Measurements from ENCODE around the gene STX1B. TPM values are rescaled to one million over a fixed set of nuclear protein-coding genes. Genes with fewer than 3 reads are reported as not detected.
"Not testable (repeated sequence)": the region's sequence is repeated elsewhere in the genome, so short reads cannot be mapped to it uniquely, and the experiment has no call there.

STX1B gene
- 1.1 TPM for total RNA-seq

DNA sequence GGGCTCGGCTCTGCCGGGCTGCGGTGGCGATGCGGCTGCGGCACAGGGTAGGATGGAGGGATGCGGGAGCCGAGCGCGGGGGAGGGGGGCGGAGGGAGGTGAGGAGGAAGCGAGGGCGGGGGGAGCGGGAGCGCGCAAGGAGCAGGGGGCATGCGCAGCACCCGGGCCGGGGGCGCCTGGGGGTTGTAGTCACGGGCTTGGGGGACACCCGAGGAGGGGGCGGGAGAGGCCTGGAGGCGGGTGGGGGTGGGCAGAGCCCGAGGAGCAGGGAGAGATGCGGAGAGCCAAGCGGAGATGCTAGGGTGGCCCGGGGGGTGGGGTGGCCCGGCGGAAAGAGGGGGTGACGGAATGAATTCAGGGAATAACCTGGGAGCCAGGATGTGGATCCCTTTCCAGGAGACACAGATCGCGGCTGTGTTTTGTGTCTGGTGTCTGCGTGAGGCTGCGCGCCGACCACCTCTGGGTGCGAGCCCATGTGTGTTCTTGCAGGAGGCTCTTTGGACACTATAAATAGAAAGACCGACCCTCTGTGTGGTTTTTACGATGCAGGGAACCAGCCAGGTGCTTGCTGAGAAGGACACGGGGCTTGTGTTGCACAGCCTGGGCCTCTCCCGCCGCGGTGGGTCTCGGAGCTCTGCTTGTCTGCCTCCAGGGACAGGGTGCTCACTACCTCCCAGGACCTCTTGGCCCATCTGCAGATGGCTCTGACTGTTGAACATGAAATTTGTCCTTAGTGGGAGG is at the start of gene STX1B:
Gene STX1B (minus strand): TSS at position 54 of the 741 bp plus-strand sequence. CDS start 242 bp downstream, outside the sequence.
- DNase-seq (ENCODE audit: low read depth in 2 of 3, low spot score in 2 of 3), result peak in 2 of 3 donors; percentile 51 to 55

DNA sequence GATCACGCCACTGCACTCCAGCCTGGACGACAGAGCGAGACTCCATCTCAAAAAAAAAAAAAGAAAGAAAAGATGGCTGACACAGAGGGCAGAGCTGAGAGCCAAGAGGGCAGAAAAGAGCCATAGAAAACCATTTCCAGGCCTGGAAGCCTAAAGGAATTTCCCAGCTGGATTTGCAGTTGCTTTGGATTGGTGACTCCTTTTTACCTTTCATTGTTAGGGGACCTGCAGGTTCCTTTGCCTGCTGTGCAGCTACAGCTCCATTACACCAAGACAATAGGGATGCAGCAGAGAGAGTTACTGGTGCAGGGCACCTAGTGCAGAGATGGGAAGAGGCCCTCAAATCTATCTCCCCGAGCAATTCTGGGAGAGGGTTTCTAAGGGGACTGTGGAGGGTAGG is 45.2 kb upstream of the STX1B start:
- DNase-seq (ENCODE audit: low read depth in 2 of 3, low spot score in 2 of 3), result no peak

DNA sequence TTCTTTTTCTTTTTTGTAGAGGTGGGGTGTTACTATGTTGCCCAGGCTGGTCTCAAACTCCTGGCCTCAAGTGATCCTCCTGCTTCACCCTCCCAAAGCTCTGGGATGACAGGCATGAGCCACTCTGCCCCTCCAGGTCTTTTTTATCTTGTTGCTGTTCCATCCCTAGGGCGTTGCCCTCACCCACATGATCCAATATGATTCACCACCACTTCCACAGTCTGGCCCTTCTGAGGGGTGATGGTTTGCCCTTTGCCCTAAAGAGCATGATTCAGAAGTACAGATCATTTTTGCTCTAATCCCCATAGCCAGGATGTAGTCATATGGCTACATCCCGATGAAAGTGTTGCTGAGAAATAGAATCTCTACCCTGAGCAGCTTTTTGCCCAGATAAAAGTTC is 41.7 kb upstream of the STX1B start:
- no peak for DNase-seq (ENCODE audit: low read depth in 2 of 3, low spot score in 2 of 3)

DNA sequence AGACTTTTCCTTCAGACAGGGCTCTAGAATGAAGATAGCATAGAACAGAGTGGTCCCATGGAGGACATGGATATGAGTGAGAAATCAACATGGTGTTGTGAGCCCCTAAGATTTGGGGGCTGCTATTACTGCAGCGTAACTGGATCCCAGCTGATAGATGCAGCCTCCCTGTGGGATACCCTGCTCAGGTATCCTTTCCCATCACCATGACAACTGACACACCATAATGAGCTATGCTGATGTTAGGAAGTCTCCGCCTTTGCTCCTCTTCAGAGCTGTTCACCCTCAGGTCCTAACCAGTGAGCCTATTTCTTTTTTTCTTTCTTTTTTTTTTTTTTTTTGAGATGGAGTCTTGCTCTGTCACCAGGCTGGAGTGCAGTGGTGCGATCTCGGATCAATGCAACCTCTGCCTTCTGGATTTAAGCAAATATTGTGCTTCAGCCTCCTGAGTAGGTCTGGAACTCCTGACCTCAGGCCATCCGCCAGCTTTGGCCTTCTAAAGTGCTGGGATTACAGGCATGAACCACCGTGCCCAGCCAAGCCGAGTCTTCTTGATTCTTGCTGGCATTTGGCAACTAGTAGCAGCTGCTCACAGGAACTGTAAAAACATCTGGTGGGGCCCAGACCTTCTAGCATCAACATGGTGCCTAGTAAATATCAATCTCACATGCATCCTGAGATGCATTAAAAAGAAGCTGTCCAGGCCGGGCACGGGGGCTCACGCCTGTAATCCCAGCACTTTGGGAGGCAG is 40.0 kb upstream of the STX1B start:
- no peak for DNase-seq (ENCODE audit: low read depth in 2 of 3, low spot score in 2 of 3)

DNA sequence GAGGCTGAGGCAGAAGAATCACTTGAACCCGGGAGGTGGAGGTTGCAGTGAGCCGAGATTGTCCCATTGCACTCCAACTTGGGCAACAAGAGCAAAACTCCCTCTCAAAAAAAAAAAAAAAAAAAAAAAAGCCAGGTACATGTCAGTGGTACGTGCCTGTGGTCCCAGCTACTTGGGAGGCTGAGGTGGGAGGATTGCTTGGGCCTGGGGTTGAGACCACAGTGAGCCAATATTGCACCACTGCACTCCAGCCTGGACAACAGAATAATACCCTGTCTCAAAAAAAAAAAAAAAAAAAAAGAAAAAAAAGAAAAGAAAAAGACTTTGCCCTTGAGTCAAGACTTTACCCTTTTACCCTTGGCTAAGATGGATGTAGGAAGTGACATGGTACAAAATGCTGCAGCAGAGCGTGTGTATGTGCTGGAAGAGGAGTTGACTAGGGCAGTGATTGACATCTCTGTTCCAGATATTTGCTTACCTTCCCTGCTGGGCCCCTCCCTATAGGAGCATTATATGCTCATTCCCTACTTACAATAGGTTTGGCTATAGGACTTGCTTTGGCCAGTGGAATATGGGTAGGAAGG is 33.6 kb upstream of the STX1B start:
- no peak for DNase-seq (ENCODE audit: low read depth in 2 of 3, low spot score in 2 of 3)

DNA sequence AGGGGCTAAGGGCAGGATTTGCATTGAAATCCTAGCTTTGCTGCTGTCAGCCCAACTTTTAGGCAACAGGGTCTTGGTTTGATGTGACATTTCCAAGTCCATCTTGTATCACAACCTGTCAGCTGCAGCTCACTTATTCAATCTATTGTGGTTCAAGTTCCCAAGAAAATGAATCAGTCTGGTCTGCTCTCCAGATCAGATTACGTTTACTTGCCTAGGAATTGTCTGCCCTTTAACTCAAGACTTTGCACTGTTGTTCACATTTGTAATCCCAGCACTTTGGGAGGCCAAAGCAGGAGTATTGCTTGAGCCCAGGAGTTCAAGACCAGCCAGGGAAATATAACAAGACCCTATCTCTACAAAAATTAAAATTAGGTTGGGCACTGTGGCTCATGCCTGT is 32.9 kb upstream of the STX1B start:
- no peak for DNase-seq (ENCODE audit: low read depth in 2 of 3, low spot score in 2 of 3)

DNA sequence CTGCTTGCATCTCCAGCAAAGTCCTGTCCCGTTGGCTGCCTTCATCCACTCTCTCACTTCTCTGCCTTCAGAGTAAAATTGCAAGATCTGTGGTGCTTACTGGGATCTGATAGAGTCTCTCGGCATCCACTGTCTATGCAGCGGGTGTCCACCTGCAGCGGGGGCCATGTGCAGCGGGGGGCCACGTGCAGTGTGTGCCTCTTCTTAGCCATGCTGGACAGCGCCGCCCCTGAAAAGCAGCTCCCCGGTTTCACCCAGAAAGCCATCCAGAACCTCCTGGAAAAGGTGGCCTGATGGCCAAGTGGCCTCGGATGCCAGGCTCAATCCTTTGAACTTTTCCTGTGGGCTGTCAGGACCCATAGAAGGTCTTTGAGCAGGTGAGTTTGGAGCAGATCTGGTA is 32.4 kb upstream of the STX1B start:
- DNase-seq (ENCODE audit: low read depth in 2 of 3, low spot score in 2 of 3), result no peak

DNA sequence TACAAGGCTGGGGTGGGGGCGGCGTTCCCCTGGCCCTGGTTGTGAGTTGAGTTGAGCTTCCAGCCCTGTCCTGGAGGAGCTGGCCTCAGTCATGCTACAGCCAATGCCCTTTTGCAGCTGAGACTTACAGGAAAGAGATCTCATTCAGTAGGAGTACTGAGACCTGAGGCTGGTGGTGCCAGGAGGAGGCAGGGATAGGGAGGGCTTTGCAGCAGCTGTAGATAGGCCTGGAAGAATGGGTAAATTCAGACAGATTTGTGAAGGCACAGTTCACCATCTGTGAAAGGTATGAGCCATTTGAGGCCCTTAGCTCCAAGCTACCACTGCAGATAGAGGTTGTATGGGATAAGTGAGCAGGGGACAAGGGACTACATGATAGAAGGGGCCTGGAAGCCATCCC is 28.6 kb upstream of the STX1B start:
- no peak for DNase-seq (ENCODE audit: low read depth in 2 of 3, low spot score in 2 of 3)

DNA sequence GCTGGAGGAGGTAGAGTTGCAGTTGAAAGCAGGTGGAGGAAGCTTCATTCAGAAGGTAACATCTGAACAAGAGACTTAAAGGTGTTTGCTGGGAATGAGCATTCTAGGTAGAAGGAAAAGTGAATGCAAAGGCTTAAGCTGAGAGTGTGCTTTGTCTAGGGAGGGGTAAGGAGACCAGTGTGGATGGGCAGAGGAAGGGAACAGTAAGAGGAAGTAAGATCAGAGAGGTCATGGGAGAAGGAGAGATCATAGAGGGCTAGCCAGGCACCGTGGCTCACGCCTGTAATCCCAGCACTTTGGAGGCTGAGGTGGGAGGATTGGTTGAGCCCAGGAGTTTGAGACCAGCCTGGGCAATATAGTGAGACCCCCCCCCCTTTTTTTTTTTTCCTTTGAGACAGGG is 26.3 kb upstream of the STX1B start:
- no peak for DNase-seq (ENCODE audit: low read depth in 2 of 3, low spot score in 2 of 3)

DNA sequence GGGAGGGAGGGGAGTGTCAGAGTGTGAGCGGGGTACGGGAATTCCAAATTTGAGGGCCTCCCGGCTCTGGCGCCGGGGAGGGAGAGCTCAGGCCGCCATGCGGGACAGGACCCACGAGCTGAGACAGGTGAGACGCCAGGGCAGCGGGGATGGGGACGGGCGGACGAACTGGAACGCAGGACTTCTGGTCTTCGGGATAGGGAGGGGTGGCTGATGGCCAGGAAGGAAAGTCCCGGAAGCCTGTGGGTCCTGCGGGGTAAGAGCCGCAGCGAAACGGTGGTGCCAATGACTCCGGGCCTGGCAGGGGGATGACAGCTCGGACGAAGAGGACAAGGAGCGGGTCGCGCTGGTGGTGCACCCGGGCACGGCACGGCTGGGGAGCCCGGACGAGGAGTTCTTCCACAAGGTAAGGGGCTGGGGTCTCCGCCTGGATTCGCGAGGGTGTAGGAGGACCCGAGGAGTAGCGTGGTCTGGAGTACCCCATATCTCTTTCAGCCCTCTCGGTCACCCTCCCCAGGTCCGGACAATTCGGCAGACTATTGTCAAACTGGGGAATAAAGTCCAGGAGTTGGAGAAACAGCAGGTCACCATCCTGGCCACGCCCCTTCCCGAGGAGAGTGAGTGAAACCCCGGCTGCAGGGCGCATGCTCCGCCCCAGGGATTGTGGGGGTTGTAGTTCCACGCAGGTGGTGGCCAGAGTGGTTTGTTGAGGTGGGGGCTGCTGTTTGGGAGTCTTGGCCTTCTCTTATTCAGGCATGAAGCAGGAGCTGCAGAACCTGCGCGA is 23.5 kb upstream of the STX1B start:
- peak; percentile 67 to 92 (median 84) for DNase-seq (ENCODE audit: low read depth in 2 of 3, low spot score in 2 of 3)

DNA sequence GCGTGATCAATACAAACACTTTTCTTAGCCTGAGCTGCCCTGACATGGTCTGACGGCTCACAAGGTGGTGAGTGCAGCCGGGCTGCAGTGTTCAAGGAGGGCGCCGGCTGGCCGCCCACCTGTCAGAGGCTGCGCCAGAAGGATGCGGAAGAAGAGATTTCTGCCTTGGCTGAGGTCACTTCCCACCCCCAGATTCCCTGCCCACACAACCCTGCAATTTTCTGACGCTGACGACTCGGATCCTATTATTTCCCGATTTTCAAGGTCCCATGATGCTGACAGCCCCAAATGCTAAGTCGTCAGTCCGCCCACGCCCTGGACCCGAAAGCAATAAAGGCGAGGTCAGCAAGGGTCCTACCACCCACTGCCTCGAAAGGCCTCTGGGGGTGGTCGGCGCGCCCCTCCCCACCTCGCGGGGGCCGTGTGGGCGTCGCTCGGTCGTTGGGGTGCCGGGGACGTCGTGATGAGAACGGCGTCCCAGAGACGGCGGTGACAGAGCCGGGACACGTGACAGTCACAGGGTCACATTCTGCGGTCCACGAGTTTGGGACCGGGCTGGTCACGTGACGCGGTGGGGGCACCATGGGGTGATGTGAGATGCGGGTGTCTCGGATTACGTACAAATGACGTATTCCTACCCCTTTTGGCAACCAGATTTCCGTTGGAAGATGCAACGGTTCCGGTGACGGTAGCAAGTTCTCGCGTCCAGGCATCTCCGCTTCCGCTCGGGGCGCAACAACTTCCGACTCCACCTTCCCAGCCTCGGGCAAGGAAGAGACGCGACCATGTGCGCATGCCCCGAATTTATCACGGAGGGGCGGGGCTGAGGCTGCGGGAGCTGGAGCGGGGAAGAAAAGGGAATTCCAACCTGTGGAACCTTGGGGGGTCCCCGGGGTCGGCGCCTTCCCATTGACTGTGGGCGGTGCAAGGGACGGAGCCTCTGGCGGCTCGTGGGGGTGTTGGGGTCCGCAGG is 22.6 kb upstream of the STX1B start, which contains the start of gene STX4:
Gene STX4 (plus strand): TSS at position 823 of the 973 bp plus-strand sequence. CDS start 248 bp downstream, outside the sequence.
- peak; percentile 93 to 100 (median 100) for DNase-seq (ENCODE audit: low read depth in 2 of 3, low spot score in 2 of 3)

DNA sequence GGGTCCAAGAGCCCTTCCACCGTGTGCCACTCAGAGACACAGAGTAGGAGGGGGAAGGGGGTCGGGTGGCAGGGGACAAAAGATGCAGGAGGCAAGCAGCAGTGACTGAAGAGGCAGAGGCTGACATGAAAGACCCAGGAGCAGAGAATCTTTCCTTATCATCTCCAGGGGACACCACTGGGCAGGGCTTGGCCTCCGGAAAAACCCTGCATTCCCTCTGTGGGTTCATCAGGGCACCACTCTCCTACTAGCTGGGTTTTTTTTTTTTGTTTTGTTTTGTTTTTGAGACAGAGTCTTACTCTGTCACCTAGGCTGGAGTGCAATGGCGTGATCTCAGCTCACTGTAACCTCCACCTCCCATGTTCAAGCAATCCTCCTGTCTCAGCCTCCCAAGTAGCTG is 20.8 kb upstream of the STX1B start:
- no peak for DNase-seq (ENCODE audit: low read depth in 2 of 3, low spot score in 2 of 3)

DNA sequence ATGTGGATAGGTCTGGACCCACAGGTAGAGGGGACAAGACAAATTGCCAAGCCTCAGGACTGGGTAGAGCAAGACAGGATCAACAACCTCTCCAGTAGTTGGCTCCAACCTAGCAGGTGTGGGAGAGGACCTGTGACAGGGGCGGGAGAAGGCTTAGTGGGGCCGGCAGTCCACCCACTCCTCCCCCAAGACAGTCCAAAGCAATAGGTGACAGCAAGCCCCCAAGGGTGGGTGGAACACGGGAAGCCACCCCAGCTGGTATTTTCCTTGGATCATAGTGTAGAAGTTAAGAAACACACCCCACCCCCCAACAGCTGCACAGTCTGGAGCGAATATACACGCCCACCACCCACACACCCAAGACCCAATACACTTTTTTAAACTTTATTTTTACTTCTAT is 18.8 kb upstream of the STX1B start:
- DNase-seq (ENCODE audit: low read depth in 2 of 3, low spot score in 2 of 3), result no peak

DNA sequence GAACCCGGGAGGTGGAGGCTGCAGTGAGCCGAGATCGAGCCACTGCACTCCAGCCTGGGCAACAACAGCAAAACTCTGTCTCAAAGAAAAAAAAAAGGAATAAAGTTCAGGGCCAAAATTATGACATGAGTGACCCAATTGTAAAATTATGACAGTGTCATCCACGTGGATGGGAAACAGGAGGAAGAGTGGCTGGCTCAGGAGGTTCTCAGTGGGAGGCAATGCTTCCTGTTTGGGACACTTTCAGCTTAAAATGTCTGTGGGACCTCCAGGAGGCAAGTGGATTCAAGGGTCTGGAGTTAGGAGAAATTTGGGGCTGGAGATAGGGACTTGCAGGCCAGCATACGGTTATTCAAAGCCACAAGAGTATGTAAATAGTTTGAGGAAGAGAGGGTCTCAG is 14.9 kb upstream of the STX1B start:
- DNase-seq (ENCODE audit: low read depth in 2 of 3, low spot score in 2 of 3), result no peak

DNA sequence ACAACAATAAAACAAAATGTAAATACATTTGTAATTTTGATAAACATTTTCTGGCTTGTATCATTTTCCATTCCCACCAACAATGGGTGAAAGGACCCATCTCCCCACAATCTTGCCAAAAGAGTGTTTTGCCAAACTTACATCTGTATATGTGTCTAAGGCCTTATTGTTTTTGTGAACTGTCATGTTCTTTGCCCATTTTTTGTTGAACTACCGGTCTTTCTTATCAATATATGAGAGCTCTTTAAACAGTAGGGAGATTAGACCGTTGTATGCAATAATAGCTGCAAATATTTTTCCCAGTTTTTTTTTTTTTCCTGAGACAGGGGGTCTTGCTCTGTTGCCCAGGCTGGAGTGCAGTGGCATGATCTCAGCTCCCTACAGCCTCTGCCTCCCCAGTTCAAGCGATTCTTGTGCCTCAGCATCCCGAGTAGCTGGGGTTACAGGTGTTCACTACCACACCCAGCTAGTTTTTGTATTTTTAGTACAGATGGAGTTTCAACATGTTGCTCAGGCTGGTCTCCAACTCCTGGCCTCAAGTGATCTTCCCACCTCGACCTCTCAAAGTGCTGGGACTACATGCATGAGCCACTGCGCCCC is 13.3 kb upstream of the STX1B start:
- no peak for DNase-seq (ENCODE audit: low read depth in 2 of 3, low spot score in 2 of 3)

DNA sequence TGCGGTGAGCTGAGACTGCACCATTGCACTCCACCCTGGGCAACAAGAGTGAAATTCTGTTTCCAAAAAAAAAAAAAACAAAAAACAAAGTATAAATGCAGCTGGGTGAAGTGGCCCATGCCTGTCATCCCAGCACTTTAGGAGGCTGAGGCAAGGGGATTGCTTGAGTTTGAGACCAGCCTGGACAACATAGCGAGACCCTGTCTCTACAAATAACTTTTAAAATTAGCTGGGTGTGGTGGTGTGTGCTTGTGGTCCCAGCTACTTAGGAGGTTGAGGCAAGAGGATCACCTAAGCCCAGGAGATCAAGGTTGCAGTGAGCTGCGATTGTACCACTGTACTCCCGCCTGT is 12.8 kb upstream of the STX1B start:
- DNase-seq (ENCODE audit: low read depth in 2 of 3, low spot score in 2 of 3), result no peak

DNA sequence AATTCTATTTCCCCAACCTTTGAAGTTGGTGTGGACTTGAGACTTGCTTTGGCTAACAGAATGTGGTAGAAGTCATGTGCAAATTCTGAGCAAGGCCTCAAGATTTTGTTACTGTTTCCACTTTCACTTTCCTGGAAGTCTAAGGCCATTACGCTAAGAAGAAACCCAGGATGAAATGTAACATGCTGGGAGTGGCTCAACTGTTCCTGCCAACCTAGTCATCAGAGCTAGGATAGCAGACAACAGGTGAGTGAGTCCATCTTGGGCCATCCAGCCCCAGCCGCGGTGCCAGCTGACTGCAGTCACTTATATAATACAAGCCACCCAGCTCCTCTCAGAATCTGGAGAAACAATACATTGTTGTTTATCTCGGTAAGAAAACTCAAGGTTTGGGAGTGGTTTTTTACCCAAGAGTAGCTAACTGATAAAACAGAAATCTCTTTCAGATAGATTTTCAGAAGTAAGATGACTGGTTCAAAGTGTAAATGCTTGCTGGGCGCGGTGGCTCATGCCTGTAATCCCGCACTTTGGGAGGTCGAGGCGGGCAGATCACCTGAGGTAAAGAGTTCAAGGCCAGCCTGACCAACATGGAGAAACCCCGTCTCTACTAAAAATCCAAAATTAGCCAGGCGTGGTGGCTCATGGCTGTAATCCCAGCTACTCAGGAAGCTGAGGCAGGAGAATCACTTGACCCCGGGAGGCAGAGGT is 12.3 kb upstream of the STX1B start:
- no peak for DNase-seq (ENCODE audit: low read depth in 2 of 3, low spot score in 2 of 3)

DNA sequence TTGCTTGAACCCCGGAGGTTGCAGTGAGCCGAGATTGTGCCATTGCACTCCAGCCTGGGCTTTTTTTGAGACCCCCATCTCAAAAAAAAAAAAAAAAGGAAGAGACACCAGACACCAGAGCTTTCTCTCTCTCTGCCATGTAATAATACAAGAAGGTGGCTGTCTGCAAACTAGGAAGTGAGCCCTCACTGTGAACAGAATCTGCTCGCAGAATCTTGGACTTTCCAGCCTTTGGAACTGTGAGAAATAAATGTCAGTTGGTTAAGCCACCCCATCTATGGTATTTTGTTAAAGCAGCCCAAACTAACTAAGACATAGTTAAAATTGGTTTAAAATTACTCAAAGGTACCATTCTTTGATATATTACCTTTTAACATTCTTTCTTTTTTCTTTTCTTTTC is 10.1 kb upstream of the STX1B start:
- DNase-seq (ENCODE audit: low read depth in 2 of 3, low spot score in 2 of 3), result no peak

DNA sequence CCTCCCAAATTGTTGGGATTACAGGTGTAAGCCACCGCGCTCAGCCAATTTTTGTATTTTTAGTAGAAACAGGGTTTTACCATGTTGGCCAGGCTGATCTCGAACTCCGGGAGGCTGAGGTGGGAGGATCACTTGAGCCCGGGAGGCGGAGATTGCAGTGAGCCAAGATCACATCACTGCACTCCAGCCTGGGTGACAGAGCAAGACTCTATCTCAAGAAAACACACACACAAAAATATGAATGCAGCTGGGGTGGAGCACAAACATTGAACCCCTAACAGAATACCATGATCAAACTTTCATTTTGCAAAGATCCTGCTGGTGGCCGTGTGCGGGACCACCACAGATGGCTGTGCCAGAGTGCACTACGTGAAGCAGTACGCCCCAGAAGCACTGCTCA is 7.3 kb upstream of the STX1B start:
- DNase-seq (ENCODE audit: low read depth in 2 of 3, low spot score in 2 of 3), result not testable (repeated sequence)

All from hematopoietic multipotent progenitor cell (in vitro differentiated cells).